ENCODE results near the gene PRDX6. TPM values are rescaled to one million over a fixed set of nuclear protein-coding genes. Genes with fewer than 3 reads are reported as not detected.
A peak's percentile ranks its signal among the peaks of the same experiment; 100 is the strongest.

The PRDX6 gene
- total RNA-seq, 1 donor from 2014 or later: 148 TPM

- no peak overlapping the region for H3K27ac Mint-ChIP-seq (ENCODE audit: unreplicated experiment)
- no peak overlapping the region for H3K4me3 Mint-ChIP-seq (ENCODE audit: unreplicated experiment)
- H3K4me1 Mint-ChIP-seq (ENCODE audit: unreplicated experiment): peaks cover 4% of the 10 kb centered on the region
- no peaks in the 10 kb centered on the region for H3K9me3 Mint-ChIP-seq (ENCODE audit: unreplicated experiment)
- TF ChIP-seq, protein P1, sequence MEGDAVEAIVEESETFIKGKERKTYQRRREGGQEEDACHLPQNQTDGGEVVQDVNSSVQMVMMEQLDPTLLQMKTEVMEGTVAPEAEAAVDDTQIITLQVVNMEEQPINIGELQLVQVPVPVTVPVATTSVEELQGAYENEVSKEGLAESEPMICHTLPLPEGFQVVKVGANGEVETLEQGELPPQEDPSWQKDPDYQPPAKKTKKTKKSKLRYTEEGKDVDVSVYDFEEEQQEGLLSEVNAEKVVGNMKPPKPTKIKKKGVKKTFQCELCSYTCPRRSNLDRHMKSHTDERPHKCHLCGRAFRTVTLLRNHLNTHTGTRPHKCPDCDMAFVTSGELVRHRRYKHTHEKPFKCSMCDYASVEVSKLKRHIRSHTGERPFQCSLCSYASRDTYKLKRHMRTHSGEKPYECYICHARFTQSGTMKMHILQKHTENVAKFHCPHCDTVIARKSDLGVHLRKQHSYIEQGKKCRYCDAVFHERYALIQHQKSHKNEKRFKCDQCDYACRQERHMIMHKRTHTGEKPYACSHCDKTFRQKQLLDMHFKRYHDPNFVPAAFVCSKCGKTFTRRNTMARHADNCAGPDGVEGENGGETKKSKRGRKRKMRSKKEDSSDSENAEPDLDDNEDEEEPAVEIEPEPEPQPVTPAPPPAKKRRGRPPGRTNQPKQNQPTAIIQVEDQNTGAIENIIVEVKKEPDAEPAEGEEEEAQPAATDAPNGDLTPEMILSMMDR (IDR thresholded peaks at IDR 0.05): no peak
- H3K36me3 Mint-ChIP-seq (ENCODE audit: unreplicated experiment): no peaks in the 10 kb centered on the region
- no peak for DNase-seq (ENCODE audit: extremely low spot score, unreplicated experiment)
- H3K27me3 Mint-ChIP-seq (ENCODE audit: unreplicated experiment): peaks cover 20% of the 10 kb centered on the region
Observed at GRCh38 chr1:173527151-173527826, 50.2 kb downstream of the PRDX6 start.

DNA sequence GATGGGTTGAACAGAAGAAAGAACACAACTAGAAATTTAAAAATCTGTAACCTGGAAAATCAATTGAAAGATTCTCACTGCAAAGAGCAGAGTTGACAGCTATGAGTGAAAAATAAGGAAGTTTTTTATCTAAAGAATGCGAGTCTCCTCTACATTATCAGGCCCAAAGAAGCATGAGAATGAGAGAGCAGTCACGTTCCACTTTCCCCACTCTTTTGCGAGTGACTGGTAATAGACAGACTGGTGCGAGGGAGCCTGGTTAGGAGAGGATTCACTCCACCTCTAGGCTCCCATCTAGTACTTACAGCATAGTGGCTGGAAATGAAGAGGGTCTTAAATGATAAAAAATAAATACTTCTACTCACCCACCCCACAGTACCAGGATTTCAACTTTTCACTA is 52.0 kb downstream of the PRDX6 start:
- H3K36me3 Mint-ChIP-seq (ENCODE audit: unreplicated experiment): no peaks in the 10 kb centered on the region
- no peak for DNase-seq (ENCODE audit: extremely low spot score, unreplicated experiment)
- H3K4me1 Mint-ChIP-seq (ENCODE audit: unreplicated experiment): peaks cover 6% of the 10 kb centered on the region
- no peak overlapping the region for H3K27ac Mint-ChIP-seq (ENCODE audit: unreplicated experiment)
- TF ChIP-seq, protein P1 (IDR thresholded peaks at IDR 0.05): no peak
- peaks cover 20% of the 10 kb centered on the region for H3K27me3 Mint-ChIP-seq (ENCODE audit: unreplicated experiment)
- H3K9me3 Mint-ChIP-seq (ENCODE audit: unreplicated experiment): no peaks in the 10 kb centered on the region
- H3K4me3 Mint-ChIP-seq (ENCODE audit: unreplicated experiment): no peak overlapping the region

DNA sequence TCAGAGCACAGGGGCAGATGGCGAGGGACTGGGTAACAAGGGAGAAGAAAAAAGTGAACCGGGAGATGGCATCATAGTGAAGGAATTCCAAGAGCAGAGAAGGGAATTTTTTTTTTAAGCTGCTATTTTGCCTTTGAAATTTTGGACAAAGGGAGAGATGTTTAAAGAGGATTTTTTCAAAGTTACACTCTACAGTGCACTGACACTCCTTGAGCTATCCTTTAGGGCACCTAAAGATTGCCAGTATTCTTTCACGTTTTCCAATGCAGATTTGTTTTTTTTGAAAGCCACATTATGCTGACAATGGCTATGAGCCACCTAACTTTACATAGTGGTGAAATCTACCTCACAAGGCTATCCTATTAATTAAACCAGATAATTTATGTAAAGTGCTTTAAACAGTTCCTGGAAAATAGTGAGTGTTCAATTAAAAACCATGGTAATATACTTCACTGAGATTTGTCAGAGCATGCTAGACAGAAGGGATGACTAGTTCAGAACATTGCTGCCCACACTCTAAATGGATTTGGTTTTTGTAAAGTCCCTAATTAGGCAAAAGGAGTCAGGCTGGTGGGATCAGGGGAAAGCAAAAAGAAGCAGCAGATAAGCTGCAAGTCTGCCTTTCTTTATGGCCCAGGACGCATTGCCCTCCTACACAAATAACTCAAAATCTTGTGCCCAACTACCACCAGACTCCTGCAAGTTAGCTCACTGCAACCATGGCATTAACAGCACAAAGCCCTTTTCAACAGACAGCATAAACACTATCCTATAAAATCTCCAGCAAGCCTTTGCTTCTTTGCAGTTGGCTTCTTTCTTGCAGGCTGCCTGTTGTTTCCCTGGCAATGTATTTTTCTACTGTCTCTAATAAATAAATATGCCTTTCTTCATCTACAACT is 53.9 kb downstream of the PRDX6 start:
- Mint-ChIP-seq H3K4me1 (ENCODE audit: unreplicated experiment) (peaks cover 6% of the 10 kb centered on the region), H3K9me3 (ENCODE audit: unreplicated experiment) (no peaks in the 10 kb centered on the region), H3K36me3 (ENCODE audit: unreplicated experiment) (no peaks in the 10 kb centered on the region), H3K4me3 (ENCODE audit: unreplicated experiment) (no peak overlapping the region), H3K27me3 (ENCODE audit: unreplicated experiment) (peaks cover 24% of the 10 kb centered on the region), H3K27ac (ENCODE audit: unreplicated experiment) (no peak overlapping the region)
- TF ChIP-seq, protein P1 (IDR thresholded peaks at IDR 0.05): no peak
- DNase-seq (ENCODE audit: extremely low spot score, unreplicated experiment): no peak

DNA sequence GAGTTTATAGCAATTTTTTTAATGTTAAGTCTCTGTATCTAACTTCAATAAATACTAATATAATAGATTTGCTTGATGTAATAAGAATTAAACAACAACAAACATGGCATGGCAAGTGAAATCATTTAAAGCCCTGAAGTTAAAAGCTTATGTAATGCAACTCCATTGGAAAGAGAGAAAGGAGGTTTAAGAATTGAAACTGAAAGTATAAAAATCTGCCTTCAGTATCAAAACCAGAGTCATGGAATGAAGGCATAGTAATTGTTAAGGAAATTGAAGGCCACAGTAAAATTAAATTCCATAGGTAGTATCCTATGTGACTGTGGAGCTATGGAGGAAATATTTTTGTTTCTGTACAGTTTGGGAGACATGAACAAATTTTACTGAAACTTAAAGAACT is 55.1 kb downstream of the PRDX6 start:
- no peak overlapping the region for H3K4me3 Mint-ChIP-seq (ENCODE audit: unreplicated experiment)
- peak overlapping the region; percentile 21 for H3K27ac Mint-ChIP-seq (ENCODE audit: unreplicated experiment)
- H3K27me3 Mint-ChIP-seq (ENCODE audit: unreplicated experiment): peaks cover 24% of the 10 kb centered on the region
- peaks cover 6% of the 10 kb centered on the region for H3K4me1 Mint-ChIP-seq (ENCODE audit: unreplicated experiment)
- H3K9me3 Mint-ChIP-seq (ENCODE audit: unreplicated experiment): no peaks in the 10 kb centered on the region
- TF ChIP-seq, protein P1 (IDR thresholded peaks at IDR 0.05): no peak
- no peak for DNase-seq (ENCODE audit: extremely low spot score, unreplicated experiment)
- H3K36me3 Mint-ChIP-seq (ENCODE audit: unreplicated experiment): no peaks in the 10 kb centered on the region

GRCh38 chr1:173536223-173536622 is 59.1 kb downstream of the PRDX6 start:
- Mint-ChIP-seq H3K4me1 (ENCODE audit: unreplicated experiment) (peaks cover 6% of the 10 kb centered on the region), H3K27me3 (ENCODE audit: unreplicated experiment) (peaks cover 9% of the 10 kb centered on the region), H3K9me3 (ENCODE audit: unreplicated experiment) (no peaks in the 10 kb centered on the region), H3K4me3 (ENCODE audit: unreplicated experiment) (no peak overlapping the region), H3K36me3 (ENCODE audit: unreplicated experiment) (no peaks in the 10 kb centered on the region), H3K27ac (ENCODE audit: unreplicated experiment) (no peak overlapping the region)
- DNase-seq (ENCODE audit: extremely low spot score, unreplicated experiment): no peak
- TF ChIP-seq, protein P1 (IDR thresholded peaks at IDR 0.05): no peak
